ENCODE data around the gene COL4A3.

GRCh38 chr2:227310756-227311110 is 146.3 kb downstream of the COL4A3 start:
- TF ChIP-seq, protein P1, sequence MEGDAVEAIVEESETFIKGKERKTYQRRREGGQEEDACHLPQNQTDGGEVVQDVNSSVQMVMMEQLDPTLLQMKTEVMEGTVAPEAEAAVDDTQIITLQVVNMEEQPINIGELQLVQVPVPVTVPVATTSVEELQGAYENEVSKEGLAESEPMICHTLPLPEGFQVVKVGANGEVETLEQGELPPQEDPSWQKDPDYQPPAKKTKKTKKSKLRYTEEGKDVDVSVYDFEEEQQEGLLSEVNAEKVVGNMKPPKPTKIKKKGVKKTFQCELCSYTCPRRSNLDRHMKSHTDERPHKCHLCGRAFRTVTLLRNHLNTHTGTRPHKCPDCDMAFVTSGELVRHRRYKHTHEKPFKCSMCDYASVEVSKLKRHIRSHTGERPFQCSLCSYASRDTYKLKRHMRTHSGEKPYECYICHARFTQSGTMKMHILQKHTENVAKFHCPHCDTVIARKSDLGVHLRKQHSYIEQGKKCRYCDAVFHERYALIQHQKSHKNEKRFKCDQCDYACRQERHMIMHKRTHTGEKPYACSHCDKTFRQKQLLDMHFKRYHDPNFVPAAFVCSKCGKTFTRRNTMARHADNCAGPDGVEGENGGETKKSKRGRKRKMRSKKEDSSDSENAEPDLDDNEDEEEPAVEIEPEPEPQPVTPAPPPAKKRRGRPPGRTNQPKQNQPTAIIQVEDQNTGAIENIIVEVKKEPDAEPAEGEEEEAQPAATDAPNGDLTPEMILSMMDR (IDR thresholded peaks at IDR 0.05; ENCODE audit: borderline replicate concordance, extremely low read depth, low read length, poor library complexity, severe bottlenecking) = no peak
- no peak for TF ChIP-seq EZH2 (IDR thresholded peaks at IDR 0.05; ENCODE audit: borderline replicate concordance, low read depth, low read length, severe bottlenecking)

Data from DND-41 (cell line).